Measurements from ENCODE around the gene C16orf82. TPM values are rescaled to one million over a fixed set of nuclear protein-coding genes. Genes with fewer than 3 reads are reported as not detected.

C16orf82 gene
- total RNA-seq, result not detected in 2 replicates

GRCh38 chr16:27066668-27067537, at the start of gene C16orf82:
Gene C16orf82, plus strand, starts transcription at chr16:27066927.

Other genes with a start within 250 kb of the C16orf82 start
- gene KDM8, start 136.6 kb downstream of the C16orf82 start, total RNA-seq, result 4.6 and 5.2 TPM in 2 replicates
- 40.4 and 47.7 TPM in 2 replicates for gene NSMCE1, start 201.8 kb downstream of the C16orf82 start, total RNA-seq
- gene IL4R, start 247.0 kb downstream of the C16orf82 start, total RNA-seq, result 40.6 and 47.0 TPM in 2 replicates